Mesenchymal stem cell (in vitro differentiated cells and primary cell): Measurements from ENCODE around the gene NFATC2.

Experiments used
- DNase-seq: peaks from one replicate; pipeline ENCODE4 v3.0.0-alpha.2; 2013
- H2AFZ ChIP-seq: one replicate; pipeline ENCODE4 v1.6.1; 2013; ENCODE audit warnings: low read depth, mild to moderate bottlenecking, control low read depth, inconsistent platforms, low read length, moderate library complexity
- H2AK5ac ChIP-seq: 2 replicates; pipeline ENCODE4 v1.6.1; 2013; ENCODE audit warnings: low read length, moderate library complexity, mild to moderate bottlenecking, inconsistent platforms; ENCODE audit not compliant: severe bottlenecking
- H2BK120ac ChIP-seq: one replicate; pipeline ENCODE4 v1.6.1; 2013; ENCODE audit warnings: low read depth, mild to moderate bottlenecking, inconsistent platforms, low read length, moderate library complexity
- H2BK12ac ChIP-seq, 2 experiments: one replicate each; pipeline ENCODE4 v1.6.1; 2013; ENCODE audit warnings: inconsistent platforms in 2 of 2, low read length in 2 of 2, mild to moderate bottlenecking in 2 of 2, moderate library complexity in 2 of 2, control low read depth in 1 of 2
- H2BK15ac ChIP-seq: one replicate; pipeline ENCODE4 v1.6.1; 2013; ENCODE audit warnings: mild to moderate bottlenecking, low read depth, inconsistent platforms; ENCODE audit not compliant: poor library complexity, severe bottlenecking
- H2BK5ac ChIP-seq: 2 replicates; pipeline ENCODE4 v1.6.1; 2013; ENCODE audit warnings: low read depth, mild to moderate bottlenecking, low read length, control low read depth, inconsistent platforms; ENCODE audit not compliant: poor library complexity, severe bottlenecking
- H3K14ac ChIP-seq, 2 experiments: one replicate each; pipeline ENCODE4 v1.6.1; 2013; ENCODE audit warnings: inconsistent platforms in 2 of 2, low read length in 2 of 2, control low read depth in 1 of 2, mild to moderate bottlenecking in 1 of 2, moderate library complexity in 1 of 2
- H3K18ac ChIP-seq, 2 experiments: one replicate each; pipeline ENCODE4 v1.6.1; 2013; ENCODE audit warnings: inconsistent platforms in 2 of 2, low read length in 2 of 2, control low read depth in 1 of 2, low read depth in 1 of 2, mild to moderate bottlenecking in 1 of 2
- H3K23ac ChIP-seq, 2 experiments: one replicate each; pipeline ENCODE4 v1.6.1; 2013; ENCODE audit warnings: inconsistent platforms in 2 of 2, low read length in 2 of 2, mild to moderate bottlenecking in 2 of 2, moderate library complexity in 2 of 2, control low read depth in 1 of 2
- H3K27ac ChIP-seq: 2 replicates; pipeline ENCODE4 v1.5.1; 2013; ENCODE audit warnings: mild to moderate bottlenecking, moderate library complexity, low read length, control low read depth, inconsistent platforms; ENCODE audit not compliant: poor library complexity, severe bottlenecking
- H3K27me3 ChIP-seq, 2 experiments: 2 replicates each; pipeline versions ENCODE4 v1.6.1 to v1.7.0; 2013; ENCODE audit warnings: low read length in 2 of 2, mild to moderate bottlenecking in 2 of 2, moderate library complexity in 2 of 2, control low read depth in 1 of 2, inconsistent platforms in 1 of 2; ENCODE audit not compliant: control insufficient read depth in 1 of 2, insufficient read depth in 1 of 2
- H3K36me3 ChIP-seq, 2 experiments: 2 replicates each; pipeline versions ENCODE4 v1.6.1 to v1.7.0; 2013; ENCODE audit warnings: low read length in 2 of 2, control low read depth in 1 of 2, inconsistent platforms in 1 of 2, low read depth in 1 of 2, mild to moderate bottlenecking in 1 of 2; ENCODE audit not compliant: insufficient read depth in 2 of 2, control insufficient read depth in 1 of 2
- H3K4ac ChIP-seq, 2 experiments: one replicate each; pipeline ENCODE4 v1.6.1; 2013; ENCODE audit warnings: inconsistent platforms in 2 of 2, low read length in 2 of 2, mild to moderate bottlenecking in 2 of 2, moderate library complexity in 2 of 2, control low read depth in 1 of 2, low read depth in 1 of 2
- H3K4me1 ChIP-seq: 2 replicates; pipeline ENCODE4 v1.6.1; 2013; ENCODE audit warnings: low read depth, low read length, control low read depth; ENCODE audit not compliant: control insufficient read depth, insufficient read depth
- H3K4me2 ChIP-seq: 2 replicates; pipeline ENCODE4 v1.6.1; 2013; ENCODE audit warnings: low read length, mild to moderate bottlenecking, inconsistent platforms; ENCODE audit not compliant: poor library complexity, severe bottlenecking
- H3K4me3 ChIP-seq, 2 experiments: 2 replicates each; pipeline versions ENCODE4 v1.5.1 to v1.7.0; 2013; ENCODE audit warnings: low read length in 2 of 2, mild to moderate bottlenecking in 2 of 2, control low read depth in 1 of 2, low read depth in 1 of 2; ENCODE audit not compliant: insufficient read depth in 1 of 2
- H3K79me1 ChIP-seq: replicated peaks from 2 replicates; pipeline ENCODE4 v1.6.1; 2013; ENCODE audit warnings: mild to moderate bottlenecking, control low read depth, low read length, inconsistent platforms; ENCODE audit not compliant: poor library complexity, severe bottlenecking
- H3K9ac ChIP-seq: 2 replicates; pipeline ENCODE4 v1.7.0; 2013; ENCODE audit warnings: mild to moderate bottlenecking, low read length, moderate library complexity
- H3K9me3 ChIP-seq: 2 replicates; pipeline ENCODE4 v1.7.0; 2013; ENCODE audit warnings: mild to moderate bottlenecking, low read length; ENCODE audit not compliant: control insufficient read depth
- H4K8ac ChIP-seq: one replicate; pipeline ENCODE4 v1.6.1; 2013; ENCODE audit warnings: inconsistent platforms, mild to moderate bottlenecking, low read length, moderate library complexity
- H4K91ac ChIP-seq: one replicate; pipeline ENCODE4 v1.6.1; 2013; ENCODE audit warnings: mild to moderate bottlenecking, low read length, inconsistent platforms
- WGBS: methylation state at CpG from one replicate; pipeline ENCODE4 v1.1.7; 2013; ENCODE audit warnings: mixed read lengths; 5-methylcytosine and 5-hydroxymethylcytosine counted together

The NFATC2 gene

DNA sequence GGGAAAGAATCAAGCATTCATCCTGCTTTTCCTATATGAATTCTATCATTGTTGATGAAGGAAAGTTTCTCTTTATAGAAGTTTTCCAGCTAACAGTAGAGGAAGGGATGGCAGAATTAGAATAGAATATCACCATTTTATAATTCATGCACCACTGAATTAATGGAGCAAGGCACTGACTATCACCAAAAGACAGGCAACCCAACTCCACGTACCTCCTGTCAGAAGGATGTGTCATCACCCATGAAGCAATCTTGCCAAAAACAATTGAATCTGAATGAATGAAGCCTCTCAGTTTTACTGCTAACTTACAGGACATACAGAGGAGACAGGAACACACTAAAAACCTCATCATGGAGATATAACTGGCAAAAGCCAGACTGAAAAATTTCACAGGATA is 122.4 kb downstream of the NFATC2 start:
- Histone ChIP-seq H3K4me1 (peaks cover 2% of the 10 kb centered on the region), H3K27me3 (peaks cover 7 to 10% of the 10 kb centered on the region in 2 experiments), H3K23ac (no peak overlapping the region), H3K14ac (no peak overlapping the region), H3K4me2 (no peak overlapping the region), H2BK5ac (no peak overlapping the region), H3K9me3 (no peaks in the 10 kb centered on the region), H2AFZ (no peak overlapping the region), H2BK120ac (no peak overlapping the region), H3K18ac (no peak overlapping the region), H3K27ac (no peak overlapping the region), H3K9ac (no peak overlapping the region), H3K36me3 (no peaks in the 10 kb centered on the region), H4K8ac (no peak overlapping the region), H3K4me3 (no peak overlapping the region), H2BK15ac (no peak overlapping the region), H3K4ac (no peak overlapping the region), H2AK5ac (no peak overlapping the region), H3K79me1 (no peaks in the 10 kb centered on the region), H2BK12ac (no peak overlapping the region), H4K91ac (no peak overlapping the region)
- WGBS = 33% methylated on average over 1 of the region's 1 CpG
- DNase-seq = no peak

DNA sequence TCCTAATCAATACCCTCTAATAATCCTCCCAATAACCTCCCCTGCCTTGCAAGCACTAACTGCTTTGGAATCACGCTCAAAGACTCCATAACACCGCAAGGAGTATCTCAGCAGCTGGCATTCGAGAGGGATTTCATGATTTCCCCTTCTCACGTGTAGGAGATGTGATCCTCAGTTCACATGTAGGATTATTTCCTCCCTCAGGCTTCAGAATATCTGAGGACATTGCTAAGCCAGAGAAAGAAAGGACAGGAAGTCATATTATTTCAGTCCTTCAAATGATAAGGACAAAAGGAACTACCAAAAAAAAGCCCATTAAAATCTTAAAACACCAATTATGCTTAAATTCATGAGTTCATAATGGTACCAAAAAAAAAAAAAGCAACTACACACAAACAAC is 122.9 kb downstream of the NFATC2 start:
- Histone ChIP-seq H3K4me3 (no peak overlapping the region), H4K91ac (no peak overlapping the region), H3K36me3 (no peaks in the 10 kb centered on the region), H2BK15ac (no peak overlapping the region), H2BK5ac (no peak overlapping the region), H4K8ac (no peak overlapping the region), H2BK120ac (no peak overlapping the region), H2AFZ (no peak overlapping the region), H3K18ac (no peak overlapping the region), H3K4me1 (peaks cover 2% of the 10 kb centered on the region), H2AK5ac (no peak overlapping the region), H3K4ac (peak overlapping the region in 1 of 2 experiments; percentile 17), H3K27ac (no peak overlapping the region), H3K79me1 (no peaks in the 10 kb centered on the region), H3K9me3 (no peaks in the 10 kb centered on the region), H2BK12ac (no peak overlapping the region), H3K4me2 (no peak overlapping the region), H3K27me3 (peaks cover 7 to 10% of the 10 kb centered on the region in 2 experiments), H3K9ac (no peak overlapping the region), H3K23ac (no peak overlapping the region), H3K14ac (no peak overlapping the region)
- over 99% methylated on average over 4 of the region's 4 CpGs for WGBS
- no peak for DNase-seq

DNA sequence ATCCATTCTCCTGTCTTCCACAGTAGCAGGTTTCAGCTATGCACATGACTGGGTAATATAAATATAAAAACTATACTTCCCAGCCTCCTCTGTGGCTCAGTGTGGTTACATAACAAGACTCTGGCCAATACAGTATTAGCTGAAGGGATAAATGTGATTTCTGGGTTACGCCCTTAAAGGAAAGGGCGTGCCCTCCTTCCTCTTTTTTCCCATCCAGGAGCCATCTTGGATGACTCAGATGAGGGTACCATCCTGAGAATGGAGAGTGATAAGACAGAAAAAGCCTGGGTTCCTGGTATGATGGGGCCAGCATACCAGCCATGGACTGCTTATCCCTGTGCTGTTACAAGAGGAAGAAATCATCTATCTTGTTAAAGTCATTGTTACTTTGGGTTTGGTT is 123.3 kb downstream of the NFATC2 start:
- no peak overlapping the region for H2BK12ac ChIP-seq
- H3K18ac ChIP-seq = no peak overlapping the region
- no peak overlapping the region for H3K23ac ChIP-seq
- peaks cover 2% of the 10 kb centered on the region for H3K4me1 ChIP-seq
- no peaks in the 10 kb centered on the region for H3K79me1 ChIP-seq
- H2AK5ac ChIP-seq = no peak overlapping the region
- H2BK120ac ChIP-seq = no peak overlapping the region
- no peak overlapping the region for H4K91ac ChIP-seq
- H3K9ac ChIP-seq = no peak overlapping the region
- no peak overlapping the region for H2AFZ ChIP-seq
- H3K4ac ChIP-seq = no peak overlapping the region
- no peaks in the 10 kb centered on the region for H3K36me3 ChIP-seq
- H3K27ac ChIP-seq = no peak overlapping the region
- H2BK15ac ChIP-seq = no peak overlapping the region
- no peak overlapping the region for H2BK5ac ChIP-seq
- no peak overlapping the region for H3K4me3 ChIP-seq
- H3K4me2 ChIP-seq = no peak overlapping the region
- DNase-seq = no peak
- no peak overlapping the region for H3K14ac ChIP-seq
- H4K8ac ChIP-seq = no peak overlapping the region
- WGBS = 93% methylated on average over 2 of the region's 2 CpGs
- no peaks in the 10 kb centered on the region for H3K9me3 ChIP-seq
- peaks cover 7 to 9% of the 10 kb centered on the region in 2 experiments for H3K27me3 ChIP-seq

DNA sequence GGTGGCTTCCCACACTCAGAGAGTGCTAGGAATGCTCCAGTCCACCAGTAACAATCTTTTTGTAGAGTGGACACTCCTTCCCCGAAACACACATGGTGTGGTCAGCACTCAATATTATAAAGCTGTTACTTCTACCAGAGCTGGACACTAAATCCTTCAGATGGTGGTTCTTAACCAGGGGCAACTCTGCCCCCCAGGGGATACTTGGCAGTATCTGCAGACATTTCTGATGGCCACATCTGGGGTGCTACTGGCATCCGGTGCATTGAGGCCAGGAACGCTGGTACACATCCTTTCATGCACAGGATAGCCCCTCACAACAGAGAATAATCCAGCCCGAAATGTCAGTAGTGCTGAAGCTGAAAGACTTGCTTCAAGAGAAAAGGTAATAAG is 124.4 kb downstream of the NFATC2 start:
- Histone ChIP-seq H2AFZ (no peak overlapping the region), H3K14ac (no peak overlapping the region), H3K36me3 (no peaks in the 10 kb centered on the region), H3K9me3 (no peaks in the 10 kb centered on the region), H2AK5ac (no peak overlapping the region), H2BK5ac (no peak overlapping the region), H3K4ac (no peak overlapping the region), H3K4me1 (peaks cover under 1% of the 10 kb centered on the region), H3K4me3 (no peak overlapping the region), H3K18ac (no peak overlapping the region), H3K23ac (no peak overlapping the region), H3K27me3 (peaks cover 2 to 4% of the 10 kb centered on the region in 2 experiments), H4K8ac (no peak overlapping the region), H3K79me1 (no peaks in the 10 kb centered on the region), H2BK120ac (no peak overlapping the region), H2BK15ac (no peak overlapping the region), H3K4me2 (no peak overlapping the region), H4K91ac (no peak overlapping the region), H3K9ac (no peak overlapping the region), H3K27ac (no peak overlapping the region), H2BK12ac (peak overlapping the region in 1 of 2 experiments; percentile 25)
- DNase-seq = no peak
- WGBS = 90% methylated on average over 3 of the region's 4 CpGs
